Stomach (tissue), 4 donors: Measurements from ENCODE around the gene ALS2CL.

Source experiments
- CTCF ChIP-seq, 7 experiments: fragments of 450-650 bp in 4 of 7; fragments of 200-600 bp in 3 of 7; sonication (generic) in 3 of 7; IDR thresholded peaks; one replicate each; pipeline ENCODE4 v1.5.1; 2016 to 2019; ENCODE audit warnings: antibody characterized with exemption in 7 of 7, control low read depth in 2 of 7, mild to moderate bottlenecking in 1 of 7
- EP300 ChIP-seq: sonication (generic); formaldehyde crosslinking; IDR thresholded peaks from one replicate; pipeline ENCODE4 v1.6.1; 2017; ENCODE audit warnings: antibody characterized with exemption
- POLR2A ChIP-seq, 4 donors: fragments of 450-650 bp; IDR thresholded peaks; one replicate each; pipeline ENCODE4 v1.6.1; 2016; ENCODE audit warnings: antibody characterized with exemption in 4 of 4, control low read depth in 2 of 4, mild to moderate bottlenecking in 1 of 4, moderate library complexity in 1 of 4
- POLR2AphosphoS5 ChIP-seq, 3 donors: sonication (generic); formaldehyde crosslinking; IDR thresholded peaks; one replicate each; pipeline ENCODE4 v1.6.1; 2016; ENCODE audit warnings: antibody characterized with exemption in 3 of 3

- TF ChIP-seq CTCF (IDR thresholded peaks at IDR 0.05) (no peak), POLR2A (IDR thresholded peaks at IDR 0.05) (no peak), EP300 (no peak), POLR2AphosphoS5 (IDR thresholded peaks at IDR 0.05) (no peak)
Measured at GRCh38 chr3:46706771-46707582, 13.5 kb upstream of the ALS2CL start.
